ENCODE measurements around the gene SLCO2A1.

The SLCO2A1 gene

DNA sequence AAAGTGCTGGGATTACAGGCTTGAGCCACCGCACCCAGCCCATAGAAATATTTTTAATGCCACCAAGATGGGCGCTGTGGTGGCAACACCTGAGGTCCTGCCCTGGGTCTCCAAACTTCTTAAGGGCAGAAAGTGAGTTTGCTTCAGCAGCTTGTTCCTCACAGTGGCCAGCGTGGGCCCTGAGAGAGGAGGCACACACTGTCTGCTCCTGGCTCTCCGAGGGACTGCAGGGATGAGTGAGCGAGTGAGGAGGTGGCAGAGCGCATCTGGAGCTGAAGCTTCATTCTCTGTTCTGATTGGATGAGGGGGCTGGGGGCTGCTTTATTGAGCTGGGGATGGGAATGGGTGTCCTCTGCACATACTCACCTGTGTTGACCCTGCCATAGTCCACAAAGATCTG lies 76.4 kb downstream of the SLCO2A1 start:
- Histone ChIP-seq H3K4me3 (ENCODE audit: low read length) (no peak overlapping the region), H3K9me3 (ENCODE audit: low read length) (no peaks in the 10 kb centered on the region), H3K27me3 (ENCODE audit: insufficient read depth, low read length) (no peaks in the 10 kb centered on the region), H3K4me1 (ENCODE audit: insufficient read depth, low read length) (no peaks in the 10 kb centered on the region), H3K36me3 (ENCODE audit: insufficient read depth, low read length) (no peaks in the 10 kb centered on the region), H2AFZ (ENCODE audit: low read depth, low read length) (no peak overlapping the region)

- Histone ChIP-seq H3K36me3 (ENCODE audit: insufficient read depth, low read length) (no peaks in the 10 kb centered on the region), H3K27me3 (ENCODE audit: insufficient read depth, low read length) (no peaks in the 10 kb centered on the region), H3K4me1 (ENCODE audit: insufficient read depth, low read length) (no peaks in the 10 kb centered on the region), H2AFZ (ENCODE audit: low read depth, low read length) (no peak overlapping the region), H3K9me3 (ENCODE audit: low read length) (no peaks in the 10 kb centered on the region), H3K4me3 (ENCODE audit: low read length) (no peak overlapping the region)
Observed at GRCh38 chr3:133949438-133949837, 80.3 kb downstream of the SLCO2A1 start.

DNA sequence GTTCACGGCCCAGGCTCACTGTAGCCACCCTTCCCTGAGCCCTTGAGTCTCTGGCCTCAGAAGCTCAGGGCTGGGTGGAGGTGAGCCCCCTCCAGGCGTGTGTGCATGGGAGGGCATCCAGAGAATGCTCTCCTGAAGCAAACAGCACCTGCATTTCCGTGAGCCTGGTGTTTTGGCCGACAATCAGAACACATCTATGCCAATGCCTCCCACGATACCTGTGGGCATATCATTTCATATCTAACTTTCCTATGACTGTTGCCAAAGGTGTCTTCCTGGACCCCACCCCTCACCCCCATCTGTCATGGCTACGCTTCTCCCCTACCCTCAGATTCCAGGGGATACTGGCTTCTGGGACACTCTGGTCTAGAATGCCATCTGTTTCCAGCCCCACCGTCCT lies 80.7 kb downstream of the SLCO2A1 start:
- H3K4me1 ChIP-seq (ENCODE audit: insufficient read depth, low read length), result no peaks in the 10 kb centered on the region
- no peaks in the 10 kb centered on the region for H3K9me3 ChIP-seq (ENCODE audit: low read length)
- no peak overlapping the region for H2AFZ ChIP-seq (ENCODE audit: low read depth, low read length)
- no peak overlapping the region for H3K4me3 ChIP-seq (ENCODE audit: low read length)
- no peaks in the 10 kb centered on the region for H3K27me3 ChIP-seq (ENCODE audit: insufficient read depth, low read length)
- no peaks in the 10 kb centered on the region for H3K36me3 ChIP-seq (ENCODE audit: insufficient read depth, low read length)

DNA sequence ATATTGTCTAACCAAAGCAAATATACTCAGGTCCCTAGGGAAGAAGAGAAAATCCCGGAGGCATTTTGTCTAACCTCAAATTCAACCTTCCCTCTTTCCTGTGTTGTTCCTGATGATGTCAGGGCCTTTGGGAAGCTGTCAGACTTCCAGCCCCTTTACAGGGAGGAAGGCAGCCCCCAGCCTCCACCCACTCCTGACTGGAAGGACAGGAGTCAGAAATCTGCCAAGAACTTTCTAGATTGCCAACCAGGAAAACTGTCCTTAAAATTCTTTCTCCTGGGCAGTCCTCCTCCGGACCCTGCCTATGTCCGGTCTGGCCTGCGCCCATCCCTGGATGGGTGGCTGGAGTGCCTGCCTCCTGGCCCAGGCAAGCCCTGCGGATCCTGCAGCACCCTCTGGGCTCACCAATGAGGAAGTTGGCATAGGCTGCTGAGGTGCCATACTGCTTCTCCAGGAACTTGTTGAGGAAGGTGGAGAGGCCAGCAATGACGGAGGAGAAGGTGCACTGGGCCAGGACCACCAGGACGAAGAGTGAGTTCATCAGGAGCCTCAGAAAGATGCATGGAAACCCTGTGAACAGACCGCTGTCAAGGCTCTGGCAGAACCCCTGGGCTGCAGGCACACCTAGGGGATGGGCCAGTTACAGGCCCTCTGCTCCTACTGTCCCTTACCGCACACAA lies 81.5 kb downstream of the SLCO2A1 start:
- Histone ChIP-seq H2AFZ (ENCODE audit: low read depth, low read length) (no peak overlapping the region), H3K4me1 (ENCODE audit: insufficient read depth, low read length) (no peaks in the 10 kb centered on the region), H3K27me3 (ENCODE audit: insufficient read depth, low read length) (no peaks in the 10 kb centered on the region), H3K36me3 (ENCODE audit: insufficient read depth, low read length) (no peaks in the 10 kb centered on the region), H3K9me3 (ENCODE audit: low read length) (no peaks in the 10 kb centered on the region), H3K4me3 (ENCODE audit: low read length) (no peak overlapping the region)

DNA sequence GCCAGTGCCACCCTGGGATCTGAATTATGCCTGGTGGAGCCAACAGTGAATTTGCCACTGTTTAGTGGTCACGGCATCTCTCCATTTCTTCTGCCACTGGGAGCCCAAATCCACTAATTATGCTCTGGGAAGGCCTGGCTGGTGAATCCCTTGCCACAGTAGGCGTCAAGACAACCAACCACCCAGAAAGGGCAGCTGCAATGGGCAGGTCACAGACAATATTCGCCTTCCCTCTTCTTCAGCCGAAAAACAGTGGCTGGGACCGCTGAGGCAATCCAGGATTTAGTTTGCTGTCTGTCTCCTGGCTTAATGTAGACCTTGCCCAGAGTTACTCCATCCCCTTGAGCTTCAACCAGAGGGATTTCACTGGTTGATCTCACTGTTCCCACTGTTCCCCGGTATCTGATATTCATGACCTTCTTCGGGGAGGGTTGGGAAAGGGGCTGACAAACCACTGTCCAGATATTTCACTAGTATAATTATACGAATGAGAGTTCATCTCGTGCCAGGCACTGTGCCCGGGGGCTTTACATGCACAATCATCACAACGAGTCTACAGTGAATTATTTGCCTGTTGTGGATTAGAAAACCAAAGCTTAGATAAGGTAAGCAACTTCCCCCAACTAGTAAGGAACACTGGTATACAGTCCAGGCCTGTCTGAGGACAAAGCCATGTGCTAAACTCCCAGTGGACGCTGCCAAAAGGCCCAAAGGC lies 84.2 kb downstream of the SLCO2A1 start:
- no peaks in the 10 kb centered on the region for H3K36me3 ChIP-seq (ENCODE audit: insufficient read depth, low read length)
- H3K9me3 ChIP-seq (ENCODE audit: low read length), result no peaks in the 10 kb centered on the region
- H3K4me3 ChIP-seq (ENCODE audit: low read length), result no peak overlapping the region
- no peaks in the 10 kb centered on the region for H3K4me1 ChIP-seq (ENCODE audit: insufficient read depth, low read length)
- H2AFZ ChIP-seq (ENCODE audit: low read depth, low read length), result no peak overlapping the region
- peaks cover 9% of the 10 kb centered on the region for H3K27me3 ChIP-seq (ENCODE audit: insufficient read depth, low read length)

- Histone ChIP-seq H3K9me3 (ENCODE audit: low read length) (no peaks in the 10 kb centered on the region), H3K4me1 (ENCODE audit: insufficient read depth, low read length) (no peaks in the 10 kb centered on the region), H3K4me3 (ENCODE audit: low read length) (no peak overlapping the region), H3K36me3 (ENCODE audit: insufficient read depth, low read length) (no peaks in the 10 kb centered on the region), H2AFZ (ENCODE audit: low read depth, low read length) (no peak overlapping the region), H3K27me3 (ENCODE audit: insufficient read depth, low read length) (peaks cover 12% of the 10 kb centered on the region)
Observed at GRCh38 chr3:133944641-133945380, 84.9 kb downstream of the SLCO2A1 start.

GRCh38 chr3:133944181-133944580 lies 85.5 kb downstream of the SLCO2A1 start:
- H2AFZ ChIP-seq (ENCODE audit: low read depth, low read length), result no peak overlapping the region
- H3K36me3 ChIP-seq (ENCODE audit: insufficient read depth, low read length), result no peaks in the 10 kb centered on the region
- no peaks in the 10 kb centered on the region for H3K9me3 ChIP-seq (ENCODE audit: low read length)
- peaks cover 16% of the 10 kb centered on the region for H3K27me3 ChIP-seq (ENCODE audit: insufficient read depth, low read length)
- no peaks in the 10 kb centered on the region for H3K4me1 ChIP-seq (ENCODE audit: insufficient read depth, low read length)
- H3K4me3 ChIP-seq (ENCODE audit: low read length), result no peak overlapping the region

GRCh38 chr3:133943639-133944141 lies 86.0 kb downstream of the SLCO2A1 start:
- no peaks in the 10 kb centered on the region for H3K36me3 ChIP-seq (ENCODE audit: insufficient read depth, low read length)

DNA sequence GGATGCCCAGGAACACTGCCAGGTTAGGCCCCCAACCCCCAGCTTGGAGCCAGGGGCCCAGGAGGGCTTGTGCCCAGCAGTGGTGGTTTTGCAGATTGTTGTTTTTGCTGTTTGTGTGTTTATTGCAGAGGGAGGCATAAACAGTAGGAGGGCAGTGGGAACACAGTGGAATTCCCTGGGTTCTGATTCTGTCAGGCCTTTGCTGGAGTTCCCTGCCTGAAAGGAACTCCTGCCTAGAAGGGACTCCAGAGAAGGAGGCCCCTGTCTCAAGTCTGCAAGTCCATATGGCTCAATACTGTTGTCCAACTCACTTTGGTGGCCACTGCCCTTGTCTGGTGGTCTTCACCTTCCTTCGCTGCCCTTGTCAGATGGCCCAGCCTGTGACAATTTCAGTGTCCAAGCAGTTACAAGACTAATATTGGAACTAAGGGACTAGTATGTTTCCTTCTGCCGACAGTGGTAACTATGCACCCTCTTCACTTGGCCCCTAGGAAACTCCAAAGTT lies 86.6 kb downstream of the SLCO2A1 start:
- Histone ChIP-seq H3K36me3 (ENCODE audit: insufficient read depth, low read length) (no peaks in the 10 kb centered on the region), H3K4me1 (ENCODE audit: insufficient read depth, low read length) (no peaks in the 10 kb centered on the region), H3K4me3 (ENCODE audit: low read length) (no peak overlapping the region), H2AFZ (ENCODE audit: low read depth, low read length) (no peak overlapping the region), H3K27me3 (ENCODE audit: insufficient read depth, low read length) (peaks cover 19% of the 10 kb centered on the region), H3K9me3 (ENCODE audit: low read length) (no peaks in the 10 kb centered on the region)

More at GRCh38 chr3:133943639-133944141, 86.0 kb downstream of the SLCO2A1 start:
- H3K9me3 ChIP-seq (ENCODE audit: low read length), result no peaks in the 10 kb centered on the region
- no peaks in the 10 kb centered on the region for H3K4me1 ChIP-seq (ENCODE audit: insufficient read depth, low read length)
- H3K27me3 ChIP-seq (ENCODE audit: insufficient read depth, low read length), result peaks cover 16% of the 10 kb centered on the region
- no peak overlapping the region for H2AFZ ChIP-seq (ENCODE audit: low read depth, low read length)
- no peak overlapping the region for H3K4me3 ChIP-seq (ENCODE audit: low read length)

DNA sequence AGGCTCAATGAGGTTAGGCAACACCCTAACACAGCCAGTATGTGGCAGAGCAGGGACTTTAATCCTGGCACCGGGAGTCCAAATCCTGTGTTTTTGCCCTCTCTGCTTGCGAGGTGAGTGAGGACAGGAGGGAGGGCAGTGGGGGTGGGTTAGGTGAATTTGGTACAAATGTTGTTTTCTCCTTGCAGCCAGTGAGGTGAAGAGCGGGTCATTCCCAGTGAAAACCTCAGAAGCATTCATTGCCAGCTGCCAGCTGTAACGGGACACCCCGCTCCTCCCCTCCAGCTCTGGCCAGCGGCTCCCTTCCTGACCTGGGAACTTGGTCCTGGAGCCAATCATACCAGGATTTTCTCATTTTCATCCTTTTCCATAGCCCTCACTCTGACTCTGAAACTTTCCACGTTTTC lies 88.3 kb downstream of the SLCO2A1 start:
- Histone ChIP-seq H3K4me3 (ENCODE audit: low read length) (no peak overlapping the region), H3K27me3 (ENCODE audit: insufficient read depth, low read length) (peaks cover 19% of the 10 kb centered on the region), H3K9me3 (ENCODE audit: low read length) (no peaks in the 10 kb centered on the region), H2AFZ (ENCODE audit: low read depth, low read length) (no peak overlapping the region), H3K4me1 (ENCODE audit: insufficient read depth, low read length) (no peaks in the 10 kb centered on the region), H3K36me3 (ENCODE audit: insufficient read depth, low read length) (no peaks in the 10 kb centered on the region)

GRCh38 chr3:133940536-133940935 lies 89.2 kb downstream of the SLCO2A1 start:
- no peaks in the 10 kb centered on the region for H3K9me3 ChIP-seq (ENCODE audit: low read length)
- H3K36me3 ChIP-seq (ENCODE audit: insufficient read depth, low read length), result no peaks in the 10 kb centered on the region
- H2AFZ ChIP-seq (ENCODE audit: low read depth, low read length), result no peak overlapping the region
- H3K4me1 ChIP-seq (ENCODE audit: insufficient read depth, low read length), result no peaks in the 10 kb centered on the region
- H3K4me3 ChIP-seq (ENCODE audit: low read length), result no peak overlapping the region
- H3K27me3 ChIP-seq (ENCODE audit: insufficient read depth, low read length), result peaks cover 19% of the 10 kb centered on the region

DNA sequence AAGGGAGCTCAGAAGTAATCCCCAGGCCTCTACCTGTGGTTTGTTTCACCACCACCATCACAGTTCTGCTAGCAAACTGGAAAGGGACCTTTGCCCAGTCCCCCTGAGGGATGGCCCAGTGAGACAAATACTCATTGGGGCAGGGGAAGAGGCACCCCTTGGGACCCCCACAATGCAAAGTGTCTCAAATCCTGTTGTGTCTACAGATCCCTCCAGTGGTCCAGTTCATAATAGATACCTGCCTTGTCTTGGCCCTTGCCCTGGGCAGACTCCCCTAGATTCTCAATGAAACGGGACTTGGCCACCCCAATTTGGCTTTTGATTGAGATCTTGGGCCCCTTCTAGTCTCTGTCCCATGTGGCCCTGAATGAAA lies 90.3 kb downstream of the SLCO2A1 start:
- Histone ChIP-seq H3K36me3 (ENCODE audit: insufficient read depth, low read length) (no peaks in the 10 kb centered on the region), H3K9me3 (ENCODE audit: low read length) (no peaks in the 10 kb centered on the region), H3K4me1 (ENCODE audit: insufficient read depth, low read length) (no peaks in the 10 kb centered on the region), H2AFZ (ENCODE audit: low read depth, low read length) (no peak overlapping the region), H3K4me3 (ENCODE audit: low read length) (no peak overlapping the region), H3K27me3 (ENCODE audit: insufficient read depth, low read length) (peaks cover 21% of the 10 kb centered on the region)
